Thyroid gland (tissue), 4 donors: Measurements from ENCODE around the gene FAM168A. TPM values are rescaled to one million over a fixed set of nuclear protein-coding genes. Genes with fewer than 3 reads are reported as not detected.

ENCODE experiments used
- DNase-seq, 2 donors: peaks; one replicate each; pipeline ENCODE4 v3.0.0-alpha.2; 2019
- H3K27ac ChIP-seq, 3 donors: fragments of 200-600 bp; sonication (generic); 1 replicate in 2 of 3; 2 replicates in 1 of 3; pipeline ENCODE4 v1.5.1; 2016 to 2019; ENCODE audit warnings: mild to moderate bottlenecking in 1 of 3, moderate library complexity in 1 of 3
- H3K27me3 ChIP-seq: fragments of 200-600 bp; sonication (generic); one replicate; pipeline ENCODE4 v1.5.1; 2019
- H3K36me3 ChIP-seq, 2 donors: fragments of 200-600 bp; sonication (generic); one replicate each; pipeline ENCODE4 v1.5.1; 2016 to 2019
- H3K4me1 ChIP-seq, 2 donors: fragments of 200-600 bp; sonication (generic); one replicate each; pipeline ENCODE4 v1.5.1; 2017 to 2019
- H3K4me3 ChIP-seq, 3 donors: fragments of 200-600 bp; sonication (generic); replicated peaks in 1 of 3; 1 replicate in 2 of 3; 2 replicates in 1 of 3; pipeline ENCODE4 v1.5.1; 2016; ENCODE audit warnings: mild to moderate bottlenecking in 1 of 3
- H3K9me3 ChIP-seq: fragments of 200-600 bp; sonication (generic); one replicate; pipeline ENCODE4 v1.5.1; 2017
- POLR2A ChIP-seq, 2 donors: fragments of 450-650 bp; IDR thresholded peaks; one replicate each; pipeline ENCODE4 v1.6.1; 2017; ENCODE audit warnings: antibody characterized with exemption in 2 of 2, mild to moderate bottlenecking in 2 of 2, moderate library complexity in 1 of 2
- WGBS, 2 donors: methylation state at CpG; one replicate each; pipeline ENCODE4 v1.1.5; 2017; 5-methylcytosine and 5-hydroxymethylcytosine counted together
- intact Hi-C: fragments of 100-400 bp; cut with DNase I; formaldehyde crosslinking; loops from one replicate; pipeline ENCODE4 v1.15.1; 2023
- total RNA-seq, 4 donors: library from RNA; depleted of rRNA; stranded (reverse); fragments of >200 nt; gene quantifications; one replicate each; pipeline ENCODE4 v1.2.3, GENCODE V29; 2016
- TF ChIP-seq, protein P1 (sequence below), 6 experiments: fragments of 200-600 bp in 3 of 6; fragments of 450-650 bp in 3 of 6; sonication (generic) in 3 of 6; IDR thresholded peaks; one replicate each; pipeline ENCODE4 v1.5.1; 2016 to 2019; ENCODE audit warnings: antibody characterized with exemption in 6 of 6, mild to moderate bottlenecking in 2 of 6, inconsistent platforms in 1 of 6, moderate library complexity in 1 of 6

The FAM168A gene
- total RNA-seq, 4 donors from 2014 or later: 32.7 to 51.0 (median 40.2) TPM

DNA sequence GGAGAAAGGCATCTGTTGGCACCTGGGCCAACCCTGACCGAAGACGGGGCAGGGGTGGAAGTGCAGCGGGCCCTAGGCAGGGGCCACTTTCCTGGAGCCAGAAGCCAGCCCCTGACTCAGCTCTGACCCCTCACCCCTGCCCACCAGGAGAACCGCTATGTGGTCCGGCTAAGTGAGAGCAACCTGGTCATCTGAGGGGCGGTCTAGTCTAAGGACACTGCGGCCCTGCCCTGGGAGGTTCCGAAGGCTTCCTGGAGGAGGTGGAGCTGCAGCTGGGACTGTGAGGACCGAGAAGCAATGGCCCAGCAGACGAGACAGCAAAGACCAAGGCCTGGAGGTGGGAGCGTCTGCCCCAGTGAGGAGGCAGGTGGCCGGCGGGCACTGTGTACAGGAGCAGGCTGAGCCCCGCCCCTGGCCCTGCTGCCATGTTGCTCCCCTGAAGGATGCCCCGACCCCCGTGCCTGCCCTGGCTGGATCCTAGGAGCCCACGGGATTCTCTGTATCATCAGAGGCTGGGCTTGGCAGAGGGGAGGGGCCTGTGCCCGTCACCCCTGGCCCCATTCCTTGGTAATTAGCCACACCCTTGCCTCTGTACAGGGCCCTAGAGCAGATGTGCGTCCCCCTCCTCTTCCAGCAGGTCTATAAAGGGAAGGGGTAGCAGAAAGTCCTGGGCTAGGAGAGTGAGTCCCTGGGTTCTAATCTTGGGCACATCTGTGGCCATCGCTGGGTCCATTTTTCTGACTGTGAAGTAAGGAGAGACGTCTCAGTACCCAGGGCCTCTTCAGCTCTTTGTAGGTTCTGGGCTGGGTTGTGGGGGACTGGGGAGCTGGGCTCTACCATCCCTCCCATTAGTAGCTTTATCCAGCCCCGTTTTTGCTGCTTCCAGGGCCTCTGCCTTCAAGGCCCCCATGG, 202.4 kb downstream of the FAM168A start:
- 91 to 92% methylated on average over 11 to 19 of the region's 22 CpGs for WGBS, 2 donors

DNA sequence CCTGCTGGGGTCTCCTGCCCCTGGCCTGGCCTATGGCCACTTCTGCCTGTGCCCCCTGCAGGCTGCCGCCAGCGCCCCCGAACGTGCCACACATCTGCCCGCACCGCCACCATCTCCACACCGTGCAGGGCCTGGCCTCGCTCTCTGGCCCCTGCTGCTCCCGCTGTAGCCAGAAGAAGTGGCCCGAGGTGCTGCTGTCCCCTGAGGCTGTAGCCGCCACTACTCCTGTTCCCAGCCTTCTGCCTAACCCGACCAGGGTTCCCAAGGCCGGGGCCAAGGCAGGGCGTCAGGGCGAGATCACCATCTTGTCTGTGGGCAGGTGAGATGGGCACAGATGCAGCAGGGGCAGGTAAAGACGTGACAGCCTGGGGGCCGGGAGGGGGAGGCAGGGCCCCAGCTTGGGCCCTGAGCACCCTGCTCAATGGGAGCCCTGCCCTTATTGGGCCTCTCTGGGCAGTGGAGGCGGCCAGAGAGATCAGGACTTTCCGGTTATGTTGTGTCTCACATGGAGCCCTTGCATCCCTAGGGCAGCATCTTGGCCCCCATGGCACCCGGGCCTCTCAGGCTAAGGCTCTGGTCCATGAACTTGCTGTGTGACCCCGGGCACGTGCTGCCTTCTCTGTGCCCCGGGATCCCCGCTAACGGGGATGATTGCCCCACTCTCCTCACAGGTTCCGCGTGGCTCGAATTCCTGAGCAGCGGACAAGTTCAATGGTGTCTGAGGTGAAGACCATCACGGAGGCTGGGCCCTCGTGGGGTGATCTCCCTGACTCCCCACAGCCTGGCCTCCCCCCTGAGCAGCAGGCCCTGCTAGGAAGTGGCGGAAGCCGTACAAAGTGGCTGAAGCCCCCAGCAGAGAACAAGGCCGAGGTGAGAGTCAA, 203.3 kb downstream of the FAM168A start:
- intact Hi-C loops: loop anchor here (5.0 kb wide), 3 partner anchors 52 to 268 kb away; no protein-coding TSS in a partner anchor
- H3K4me1 ChIP-seq: no peaks in the 10 kb centered on the region
- H3K36me3 ChIP-seq: no peaks in the 10 kb centered on the region
- no peaks in the 10 kb centered on the region for H3K9me3 ChIP-seq
- TF ChIP-seq, protein P1, sequence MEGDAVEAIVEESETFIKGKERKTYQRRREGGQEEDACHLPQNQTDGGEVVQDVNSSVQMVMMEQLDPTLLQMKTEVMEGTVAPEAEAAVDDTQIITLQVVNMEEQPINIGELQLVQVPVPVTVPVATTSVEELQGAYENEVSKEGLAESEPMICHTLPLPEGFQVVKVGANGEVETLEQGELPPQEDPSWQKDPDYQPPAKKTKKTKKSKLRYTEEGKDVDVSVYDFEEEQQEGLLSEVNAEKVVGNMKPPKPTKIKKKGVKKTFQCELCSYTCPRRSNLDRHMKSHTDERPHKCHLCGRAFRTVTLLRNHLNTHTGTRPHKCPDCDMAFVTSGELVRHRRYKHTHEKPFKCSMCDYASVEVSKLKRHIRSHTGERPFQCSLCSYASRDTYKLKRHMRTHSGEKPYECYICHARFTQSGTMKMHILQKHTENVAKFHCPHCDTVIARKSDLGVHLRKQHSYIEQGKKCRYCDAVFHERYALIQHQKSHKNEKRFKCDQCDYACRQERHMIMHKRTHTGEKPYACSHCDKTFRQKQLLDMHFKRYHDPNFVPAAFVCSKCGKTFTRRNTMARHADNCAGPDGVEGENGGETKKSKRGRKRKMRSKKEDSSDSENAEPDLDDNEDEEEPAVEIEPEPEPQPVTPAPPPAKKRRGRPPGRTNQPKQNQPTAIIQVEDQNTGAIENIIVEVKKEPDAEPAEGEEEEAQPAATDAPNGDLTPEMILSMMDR (IDR thresholded peaks at IDR 0.05): no peak
- TF ChIP-seq POLR2A (IDR thresholded peaks at IDR 0.05): no peak
- no peak overlapping the region for H3K27ac ChIP-seq
- 93% methylated on average over 24 to 27 of the region's 34 CpGs for WGBS, 2 donors
- no peak for DNase-seq
- no peak overlapping the region for H3K4me3 ChIP-seq
- H3K27me3 ChIP-seq: no peaks in the 10 kb centered on the region

More for the DNA sequence above, 202.4 kb downstream of the FAM168A start:
- no peak overlapping the region for H3K4me3 ChIP-seq
- H3K36me3 ChIP-seq: no peaks in the 10 kb centered on the region
- TF ChIP-seq, protein P1 (IDR thresholded peaks at IDR 0.05): no peak
- TF ChIP-seq POLR2A (IDR thresholded peaks at IDR 0.05): no peak
- no peak overlapping the region for H3K27ac ChIP-seq
- intact Hi-C loops: loop anchor here (5.0 kb wide), 1 partner anchor 267 kb away; no protein-coding TSS in a partner anchor
- DNase-seq: no peak
- H3K27me3 ChIP-seq: no peaks in the 10 kb centered on the region
- H3K9me3 ChIP-seq: no peaks in the 10 kb centered on the region
- H3K4me1 ChIP-seq: no peaks in the 10 kb centered on the region

DNA sequence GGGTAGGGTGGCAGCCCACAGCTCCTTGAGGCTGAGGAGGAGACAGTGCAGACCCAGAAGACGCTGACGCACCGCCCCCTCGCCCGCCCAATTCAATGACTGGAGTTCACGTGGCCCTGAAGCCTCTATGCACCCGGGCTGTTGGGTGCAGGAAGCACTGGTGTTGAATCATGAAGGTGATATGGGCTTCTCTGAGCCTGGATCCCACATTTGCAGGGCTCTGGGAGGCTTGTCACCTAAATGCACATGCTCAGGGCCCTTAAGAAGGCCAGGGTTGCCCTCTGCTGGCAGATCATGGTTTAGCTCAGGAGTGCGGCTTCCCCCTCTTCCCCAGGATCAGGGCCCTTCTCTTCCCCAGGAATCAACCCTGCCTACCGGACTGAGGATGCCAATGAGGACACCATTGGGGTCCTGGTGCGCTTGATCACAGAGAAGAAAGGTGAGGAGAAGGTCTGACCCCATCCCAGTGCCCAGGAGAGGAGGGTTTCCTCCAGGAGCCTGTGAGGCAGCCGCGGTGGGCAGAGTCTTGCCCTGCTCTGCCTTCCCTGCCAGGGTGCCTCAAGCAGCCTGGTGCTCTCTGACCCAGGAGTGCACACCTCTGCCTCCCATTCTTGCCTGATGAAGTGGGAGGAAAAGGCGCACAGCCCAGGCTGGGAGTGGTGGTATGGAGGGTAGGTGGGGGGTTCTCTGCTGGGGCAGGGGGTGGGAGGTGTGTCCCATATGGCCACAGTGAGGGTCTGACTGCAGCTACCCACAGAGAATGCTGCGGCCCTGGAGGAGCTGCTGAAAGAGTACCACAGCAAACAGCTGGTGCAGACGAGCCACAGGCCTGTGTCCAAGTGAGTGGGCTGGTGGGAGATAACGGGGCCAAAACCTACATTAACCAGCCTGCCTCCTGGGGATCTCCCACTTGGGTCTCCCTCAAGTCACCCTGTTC, 204.2 kb downstream of the FAM168A start:
- intact Hi-C loops: loop anchor here (5.0 kb wide), 2 partner anchors 51 to 96 kb away; no protein-coding TSS in a partner anchor
- Histone ChIP-seq H3K27ac (no peak overlapping the region), H3K4me3 (no peak overlapping the region), H3K27me3 (no peaks in the 10 kb centered on the region), H3K9me3 (no peaks in the 10 kb centered on the region), H3K4me1 (no peaks in the 10 kb centered on the region), H3K36me3 (no peaks in the 10 kb centered on the region)
- peak; percentile 75 for DNase-seq
- TF ChIP-seq POLR2A (IDR thresholded peaks at IDR 0.05): no peak
- TF ChIP-seq, protein P1 (IDR thresholded peaks at IDR 0.05): peak; percentile 14 to 86 (median 78)
- 76 to 85% methylated on average over 13 to 14 of the region's 16 CpGs for WGBS, 2 donors

DNA sequence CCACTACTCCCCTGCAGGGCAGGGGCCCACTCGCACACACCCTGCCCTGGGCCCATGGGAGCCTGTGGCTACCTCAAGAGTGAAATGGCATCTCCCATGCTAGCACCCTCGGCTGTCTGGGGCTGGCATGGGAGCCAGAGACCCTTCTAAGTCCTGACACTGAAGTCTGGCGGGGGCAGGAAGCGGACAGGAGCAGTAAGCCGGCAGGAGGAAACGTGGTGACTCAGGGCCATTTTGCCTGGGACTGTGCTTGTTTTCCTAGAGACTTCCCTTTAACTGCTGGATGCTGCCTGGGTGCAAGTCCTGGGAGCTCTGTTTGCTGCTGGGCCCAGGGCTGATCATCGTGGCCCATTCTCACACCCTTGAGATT, 204.9 kb downstream of the FAM168A start:
- no peak overlapping the region for H3K4me3 ChIP-seq
- intact Hi-C loops: loop anchor here (5.0 kb wide), 2 partner anchors 51 to 96 kb away; no protein-coding TSS in a partner anchor
- H3K4me1 ChIP-seq: peaks cover 0 to 4% of the 10 kb centered on the region in 2 donors
- H3K27me3 ChIP-seq: no peaks in the 10 kb centered on the region
- 88 to 98% methylated on average over 3 to 5 of the region's 7 CpGs for WGBS, 2 donors
- no peaks in the 10 kb centered on the region for H3K36me3 ChIP-seq
- H3K27ac ChIP-seq: no peak overlapping the region
- no peaks in the 10 kb centered on the region for H3K9me3 ChIP-seq
- TF ChIP-seq POLR2A (IDR thresholded peaks at IDR 0.05): no peak
- TF ChIP-seq, protein P1 (IDR thresholded peaks at IDR 0.05): no peak
- DNase-seq: no peak
